Eye (tissue), 1 donor: Measurements from ENCODE around the gene SLC35E1.
"Not testable (repeated sequence)": the region's sequence is repeated elsewhere in the genome, so short reads cannot be mapped to it uniquely, and the experiment has no call there.

ENCODE experiments used
- DNase-seq: peaks from one replicate; pipeline ENCODE4 v3.0.0-alpha.2; 2015

Gene SLC35E1

GRCh38 chr19:16581145-16581970 is 9.1 kb upstream of the SLC35E1 start:
- no peak for DNase-seq

GRCh38 chr19:16579381-16579780 is 7.2 kb upstream of the SLC35E1 start:
- no peak for DNase-seq

GRCh38 chr19:16577531-16577985 is 5.3 kb upstream of the SLC35E1 start:
- DNase-seq, result no peak

- no peak for DNase-seq
These were observed 4.7 kb upstream of the SLC35E1 start for GRCh38 chr19:16576690-16577530.

- DNase-seq, result no peak
These were observed 3.9 kb upstream of the SLC35E1 start for GRCh38 chr19:16575861-16576689.

- no peak for DNase-seq
These were observed 3.1 kb upstream of the SLC35E1 start for GRCh38 chr19:16575282-16575681.

- no peak for DNase-seq
These were observed 1.7 kb upstream of the SLC35E1 start for GRCh38 chr19:16573925-16574324.

- DNase-seq, result no peak
These were observed 1.1 kb upstream of the SLC35E1 start for GRCh38 chr19:16573296-16573695.

GRCh38 chr19:16571822-16572331 is 338 bp downstream of the SLC35E1 start:
- DNase-seq, result peak; percentile 61

- DNase-seq, result no peak
These were observed 932 bp downstream of the SLC35E1 start for GRCh38 chr19:16571283-16571682.

GRCh38 chr19:16569609-16570320 is 2.5 kb downstream of the SLC35E1 start:
- no peak for DNase-seq

GRCh38 chr19:16566702-16567101 is 5.5 kb downstream of the SLC35E1 start:
- DNase-seq, result no peak

GRCh38 chr19:16566161-16566560 is 6.1 kb downstream of the SLC35E1 start:
- no peak for DNase-seq

GRCh38 chr19:16564842-16565241 is 7.4 kb downstream of the SLC35E1 start:
- DNase-seq, result no peak

GRCh38 chr19:16562608-16563025 is 9.6 kb downstream of the SLC35E1 start:
- DNase-seq, result no peak

GRCh38 chr19:16561382-16561781 is 10.8 kb downstream of the SLC35E1 start:
- DNase-seq, result no peak

GRCh38 chr19:16559780-16560276 is 12.4 kb downstream of the SLC35E1 start:
- DNase-seq, result no peak

GRCh38 chr19:16554776-16555175 is 17.4 kb downstream of the SLC35E1 start:
- no peak for DNase-seq

- not testable (repeated sequence) for DNase-seq
These were observed 20.3 kb downstream of the SLC35E1 start for GRCh38 chr19:16551902-16552301.

- DNase-seq, result no peak
These were observed 23.3 kb downstream of the SLC35E1 start for GRCh38 chr19:16548956-16549355.

GRCh38 chr19:16544473-16545231 is 27.6 kb downstream of the SLC35E1 start:
- DNase-seq, result no peak
